ENCODE measurements around the gene NRGN. TPM values are rescaled to one million over a fixed set of nuclear protein-coding genes. Genes with fewer than 3 reads are reported as not detected.

Gene NRGN
- total and polyA plus RNA-seq, 2 of the 4 experiments (the other 2 are of a cell fraction), result 0.54 to 24.8 TPM

- no peak for TF ChIP-seq CTCF (conservative IDR thresholded peaks at IDR 0.05; ENCODE audit: low read depth, low read length)
These were observed 20.9 kb upstream of the NRGN start (continued) for GRCh38 chr11:124718801-124719200.

- Histone ChIP-seq H3K14ac (replicated peaks; ENCODE audit: low read depth, low read length) (no peak overlapping the region), H2AK9ac (replicated peaks; ENCODE audit: low read depth, low read length, poor library complexity) (no peak overlapping the region), H2AFZ (replicated peaks; ENCODE audit: low read length, poor library complexity) (no peak overlapping the region), H4K8ac (ENCODE audit: low read depth in 2 of 2, low read length in 2 of 2) (no peak overlapping the region), H3K56ac (ENCODE audit: extremely low read depth, insufficient read depth, low read length) (no peak overlapping the region), H3K9ac (ENCODE audit: low read depth, low read length) (no peak overlapping the region), H3K27me3 (ENCODE audit: control insufficient read depth, insufficient read depth, low read length) (peaks cover 38% of the 10 kb centered on the region), H3K36me3 (ENCODE audit: control insufficient read depth, insufficient read depth, low read length) (no peaks in the 10 kb centered on the region), H3K23ac (ENCODE audit: low read depth, low read length) (no peak overlapping the region), H2BK120ac (ENCODE audit: low read depth, low read length) (no peak overlapping the region), H3K27ac (ENCODE audit: insufficient read depth, low read length) (no peak overlapping the region), H2BK5ac (ENCODE audit: low read depth, low read length, poor library complexity, severe bottlenecking) (no peak overlapping the region), H3K4me3 (ENCODE audit: insufficient read depth, low read depth, low read length) (no peak overlapping the region), H3K4me2 (ENCODE audit: low read depth, low read length) (no peak overlapping the region), H2BK20ac (ENCODE audit: low read depth, low read length) (no peak overlapping the region), H2BK15ac (ENCODE audit: low read depth, low read length) (no peak overlapping the region), H2AK5ac (ENCODE audit: low read depth, low read length) (no peak overlapping the region), H4K20me1 (ENCODE audit: insufficient read depth, low read length) (no peaks in the 10 kb centered on the region), H4K5ac (ENCODE audit: low read depth, low read length) (no peak overlapping the region), H3K9me1 (ENCODE audit: insufficient read depth, low read length) (no peaks in the 10 kb centered on the region), H3K4me1 (ENCODE audit: control insufficient read depth, insufficient read depth, low read length) (peaks cover 3% of the 10 kb centered on the region), H3K79me1 (ENCODE audit: low read depth in 1 of 2, low read length in 2 of 2) (no peaks in the 10 kb centered on the region), H3K18ac (ENCODE audit: low read depth, low read length) (no peak overlapping the region), H3K4ac (ENCODE audit: low read depth, low read length) (no peak overlapping the region), H3K9me3 (ENCODE audit: control insufficient read depth, insufficient read depth, low read length) (no peaks in the 10 kb centered on the region), H4K91ac (ENCODE audit: insufficient read depth, low read depth, low read length) (no peak overlapping the region)
- CTCF ChIA-PET, result no interaction called here
- no peak for DNase-seq
- no CpG with 5 or more reads among the region's 2 CpGs for WGBS, 2 experiments (ENCODE audit: extremely low coverage in 2 of 2, insufficient read length in 1 of 2)
- POLR2A ChIA-PET (ENCODE audit: unreplicated experiment), result no interaction called here
- in situ Hi-C loops (cut with MboI; ENCODE audit: low sequenced_read_pairs), result no loop called here
- no peak for TF ChIP-seq CHD1 (IDR thresholded peaks at IDR 0.05; ENCODE audit: low read depth, low read length)
- no peak for TF ChIP-seq MAFK (IDR thresholded peaks at IDR 0.05; ENCODE audit: low read depth, low read length)
- TF ChIP-seq SMC3 (IDR thresholded peaks at IDR 0.05; ENCODE audit: low read depth, low read length), result no peak
- no peak for TF ChIP-seq CTCF (conservative IDR thresholded peaks at IDR 0.05; ENCODE audit: low read depth, low read length)
- no peak for TF ChIP-seq NFE2L2 (IDR thresholded peaks at IDR 0.05; ENCODE audit: low read depth, low read length)
- no peak for TF ChIP-seq MAZ (IDR thresholded peaks at IDR 0.05; ENCODE audit: borderline replicate concordance, low read depth, low read length)
- TF ChIP-seq CEBPB (IDR thresholded peaks at IDR 0.05; ENCODE audit: low read depth, low read length), result no peak
- no peak for TF ChIP-seq ELK1 (IDR thresholded peaks at IDR 0.05; ENCODE audit: borderline replicate concordance, low read depth, low read length)
- no peak for TF ChIP-seq RCOR1 (IDR thresholded peaks at IDR 0.05; ENCODE audit: insufficient replicate concordance, low read length)
- TF ChIP-seq POLR2A (IDR thresholded peaks at IDR 0.05; ENCODE audit: low read depth, low read length), result no peak
- intact Hi-C loops (cut with micrococcal nuclease), result loop anchor here (5.0 kb wide), 1 partner anchor 42 kb away; no protein-coding TSS in a partner anchor
- no TSS peak for BruUV-seq (replicated peaks)
- dilution Hi-C loops (cut with HindIII; ENCODE audit: low sequenced_read_pairs, unreplicated experiment), result no loop called here
- ATAC-seq (ENCODE audit: low read depth), result no peak
These were observed 20.2 kb upstream of the NRGN start for GRCh38 chr11:124719534-124719933.

Data from IMR-90 (cell line).